GM12875 (cell line): ENCODE measurements around the gene PRAC1.

Source experiments
- H3K4me3 ChIP-seq: one replicate; pipeline ENCODE4 v1.5.1; 2011; ENCODE audit warnings: low read depth, low read length, control low read depth
- TF ChIP-seq, protein P1 (sequence below): IDR thresholded peaks from 2 replicates; pipeline ENCODE4 v1.5.1; 2011; ENCODE audit warnings: low read depth, mild to moderate bottlenecking, control low read depth, inconsistent platforms, low read length, moderate library complexity, borderline replicate concordance; ENCODE audit not compliant: insufficient read depth

The PRAC1 gene

DNA sequence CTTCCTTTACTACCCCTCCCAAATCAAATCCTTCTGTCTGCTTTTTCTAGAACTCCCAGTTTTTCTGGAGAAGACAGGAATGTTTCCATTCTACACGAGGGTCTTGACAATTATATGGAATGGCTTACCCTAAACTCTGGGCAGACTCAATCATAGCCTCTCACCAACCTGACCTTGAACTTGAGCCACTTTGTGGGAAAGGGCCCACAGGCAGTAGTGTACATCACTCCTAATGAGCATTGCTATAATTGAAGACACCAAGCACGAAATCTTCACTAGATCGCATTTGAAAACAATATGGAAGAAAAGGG is 7.9 kb upstream of the PRAC1 start:
- H3K4me3 ChIP-seq, result no peak overlapping the region
- TF ChIP-seq, protein P1, sequence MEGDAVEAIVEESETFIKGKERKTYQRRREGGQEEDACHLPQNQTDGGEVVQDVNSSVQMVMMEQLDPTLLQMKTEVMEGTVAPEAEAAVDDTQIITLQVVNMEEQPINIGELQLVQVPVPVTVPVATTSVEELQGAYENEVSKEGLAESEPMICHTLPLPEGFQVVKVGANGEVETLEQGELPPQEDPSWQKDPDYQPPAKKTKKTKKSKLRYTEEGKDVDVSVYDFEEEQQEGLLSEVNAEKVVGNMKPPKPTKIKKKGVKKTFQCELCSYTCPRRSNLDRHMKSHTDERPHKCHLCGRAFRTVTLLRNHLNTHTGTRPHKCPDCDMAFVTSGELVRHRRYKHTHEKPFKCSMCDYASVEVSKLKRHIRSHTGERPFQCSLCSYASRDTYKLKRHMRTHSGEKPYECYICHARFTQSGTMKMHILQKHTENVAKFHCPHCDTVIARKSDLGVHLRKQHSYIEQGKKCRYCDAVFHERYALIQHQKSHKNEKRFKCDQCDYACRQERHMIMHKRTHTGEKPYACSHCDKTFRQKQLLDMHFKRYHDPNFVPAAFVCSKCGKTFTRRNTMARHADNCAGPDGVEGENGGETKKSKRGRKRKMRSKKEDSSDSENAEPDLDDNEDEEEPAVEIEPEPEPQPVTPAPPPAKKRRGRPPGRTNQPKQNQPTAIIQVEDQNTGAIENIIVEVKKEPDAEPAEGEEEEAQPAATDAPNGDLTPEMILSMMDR, result no peak

DNA sequence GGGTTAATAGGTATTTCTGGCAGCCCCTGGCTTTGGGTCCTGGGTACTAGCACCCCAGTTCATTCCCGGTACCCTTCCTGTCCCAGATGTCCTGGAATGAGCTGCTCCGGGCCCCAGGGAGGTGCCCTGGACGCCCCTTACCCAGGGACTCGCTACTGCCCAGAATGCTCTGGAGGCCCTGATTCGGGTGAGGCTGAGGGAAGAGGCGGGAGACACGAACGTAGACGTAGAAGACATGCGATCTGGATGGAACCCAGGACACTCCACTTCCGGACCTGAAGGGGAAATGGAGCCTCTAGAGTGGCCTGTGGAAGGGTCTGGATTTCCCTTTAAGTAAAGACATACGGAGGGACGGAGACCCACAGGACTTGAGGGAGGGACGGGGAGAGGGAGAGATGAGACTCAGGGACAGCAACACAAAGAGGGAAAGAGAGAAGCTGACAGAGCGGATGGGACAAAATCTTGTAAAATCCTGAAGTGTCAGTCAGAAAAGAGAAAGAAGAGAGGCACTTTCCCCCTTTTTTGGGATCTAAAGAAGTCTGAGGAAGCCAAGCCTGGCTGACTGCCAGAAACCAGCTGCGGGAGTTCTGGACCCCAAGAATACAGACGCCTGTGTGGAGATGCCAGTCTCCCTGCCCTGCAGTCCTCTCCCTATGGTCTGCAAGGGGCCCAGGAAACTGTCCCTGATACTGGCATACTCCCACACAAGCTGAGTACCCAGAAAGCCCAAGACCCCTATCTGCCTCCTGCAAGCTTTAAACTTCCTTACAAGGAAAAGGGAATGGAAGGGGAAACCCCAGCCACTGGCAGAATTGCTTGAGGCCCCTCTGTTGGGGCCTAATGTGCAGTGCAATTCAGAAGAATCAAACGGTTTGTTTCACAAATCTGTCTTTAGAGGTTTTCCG is 7.3 kb upstream of the PRAC1 start:
- no peak overlapping the region for H3K4me3 ChIP-seq
- TF ChIP-seq, protein P1, result no peak

GRCh38 chr17:48728232-48729231 is 6.2 kb upstream of the PRAC1 start, which contains the start of gene HOXB13:
TSS of gene HOXB13 (minus strand) at chr17:48728750. CDS start at chr17:48728593, 157 bp downstream.
- no peak within 1 kb of the TSS for H3K4me3 ChIP-seq
- TF ChIP-seq, protein P1, result no peak

DNA sequence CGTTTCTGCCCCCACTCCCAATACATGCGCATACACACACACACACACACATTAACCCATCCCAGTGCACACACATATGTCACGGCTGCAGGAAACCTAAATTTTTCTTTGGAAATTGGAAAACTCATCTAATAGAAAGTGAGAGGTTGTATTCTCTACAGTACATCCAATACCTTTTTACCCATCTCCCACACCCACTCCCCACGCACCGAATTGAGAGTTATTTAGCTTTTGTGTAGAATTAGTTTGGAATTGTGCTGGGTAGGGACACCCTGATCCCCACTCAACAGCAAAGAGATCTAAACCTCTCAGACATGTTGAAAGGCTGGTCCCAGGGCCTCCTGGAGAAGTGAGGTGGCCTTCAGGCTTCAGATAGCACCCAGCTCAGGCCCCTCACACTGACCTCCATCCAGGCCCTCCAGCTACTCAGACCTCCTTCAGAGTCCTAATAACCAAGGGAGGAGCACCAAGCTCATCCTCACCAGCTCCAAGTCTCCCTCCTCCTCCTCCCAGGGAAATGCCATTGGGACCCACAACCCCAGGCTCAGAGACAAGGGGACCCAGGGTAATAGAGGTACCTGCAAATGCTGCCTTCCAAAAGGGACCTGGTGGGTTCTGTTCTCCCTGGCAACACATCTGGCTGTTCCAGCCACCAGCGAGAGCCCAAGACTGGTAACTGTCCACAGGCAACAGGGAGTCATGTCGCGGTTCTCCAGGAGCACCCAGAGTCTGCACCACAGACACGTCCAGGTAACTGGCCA is 5.3 kb upstream of the PRAC1 start:
- no peak overlapping the region for H3K4me3 ChIP-seq

GRCh38 chr17:48726916-48727286 is 4.6 kb upstream of the PRAC1 start:
- TF ChIP-seq, protein P1, result no peak
- no peak overlapping the region for H3K4me3 ChIP-seq

More for the DNA sequence above, 5.3 kb upstream of the PRAC1 start:
- TF ChIP-seq, protein P1, result no peak

DNA sequence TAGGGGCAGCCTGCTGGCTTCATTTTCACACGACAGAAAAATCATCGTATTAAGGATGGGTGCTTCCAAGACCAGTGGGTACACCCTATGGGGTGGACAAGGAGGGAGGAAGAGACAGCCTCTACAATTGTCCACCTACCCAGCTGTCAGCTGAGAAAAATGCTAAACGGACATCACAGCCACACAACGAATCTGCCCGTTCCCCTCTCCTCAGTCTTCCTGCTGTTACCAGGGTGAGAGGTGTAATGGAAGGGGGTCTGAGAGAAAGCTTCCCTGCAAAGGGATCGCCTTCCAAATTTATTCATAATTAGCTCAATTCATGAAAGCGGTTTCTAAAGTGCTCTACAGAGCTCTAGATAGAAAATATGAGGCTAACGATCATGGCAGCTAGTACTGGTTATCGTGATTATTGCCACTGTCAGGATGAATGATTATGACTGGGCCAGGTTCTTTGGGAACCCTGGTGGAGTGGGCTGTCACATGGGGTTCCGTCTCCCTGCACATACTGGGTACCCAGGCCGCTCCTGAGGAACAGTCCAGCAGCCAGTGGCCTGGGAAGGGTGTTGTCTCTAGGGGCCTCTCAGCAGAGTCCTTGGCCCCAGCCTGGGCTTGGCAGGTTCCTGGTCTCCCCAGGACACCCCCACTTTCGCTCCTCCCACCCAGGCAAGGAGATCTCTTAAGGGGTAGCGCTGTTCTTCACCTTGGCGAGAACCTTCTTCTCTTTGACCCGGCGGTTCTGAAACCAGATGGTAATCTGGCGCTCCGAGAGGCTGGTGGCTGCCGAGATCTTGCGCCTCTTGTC is 4.0 kb upstream of the PRAC1 start:
- no peak overlapping the region for H3K4me3 ChIP-seq
- TF ChIP-seq, protein P1, result no peak
